Measurements from ENCODE around the gene STUB1.

The STUB1 gene

GRCh38 chr16:640614-641013, 39.6 kb upstream of the STUB1 start:
- Histone ChIP-seq H3K9ac (ENCODE audit: insufficient read length, low read depth) (peak overlapping the region; percentile 26), H3K27me3 (ENCODE audit: insufficient read depth, insufficient read length) (peaks cover 9% of the 10 kb centered on the region), H3K4me3 (ENCODE audit: insufficient read length, low read depth) (no peak overlapping the region), H3K4me1 (ENCODE audit: insufficient read depth, insufficient read length) (peaks cover 27% of the 10 kb centered on the region), H3K9me3 (ENCODE audit: insufficient read depth, low read length) (no peaks in the 10 kb centered on the region), H3K36me3 (ENCODE audit: insufficient read depth, insufficient read length, low read length) (no peaks in the 10 kb centered on the region)
- no peak for TF ChIP-seq ZNF274 (IDR thresholded peaks at IDR 0.05; ENCODE audit: low read depth, low read length)
- no peak for TF ChIP-seq SUZ12 (IDR thresholded peaks at IDR 0.05; ENCODE audit: extremely low read depth, insufficient read depth, insufficient read length)
- no peak for TF ChIP-seq YY1 (IDR thresholded peaks at IDR 0.05; ENCODE audit: insufficient read depth, insufficient read length)
- no peak for DNase-seq (ENCODE audit: low read depth, low spot score)

DNA sequence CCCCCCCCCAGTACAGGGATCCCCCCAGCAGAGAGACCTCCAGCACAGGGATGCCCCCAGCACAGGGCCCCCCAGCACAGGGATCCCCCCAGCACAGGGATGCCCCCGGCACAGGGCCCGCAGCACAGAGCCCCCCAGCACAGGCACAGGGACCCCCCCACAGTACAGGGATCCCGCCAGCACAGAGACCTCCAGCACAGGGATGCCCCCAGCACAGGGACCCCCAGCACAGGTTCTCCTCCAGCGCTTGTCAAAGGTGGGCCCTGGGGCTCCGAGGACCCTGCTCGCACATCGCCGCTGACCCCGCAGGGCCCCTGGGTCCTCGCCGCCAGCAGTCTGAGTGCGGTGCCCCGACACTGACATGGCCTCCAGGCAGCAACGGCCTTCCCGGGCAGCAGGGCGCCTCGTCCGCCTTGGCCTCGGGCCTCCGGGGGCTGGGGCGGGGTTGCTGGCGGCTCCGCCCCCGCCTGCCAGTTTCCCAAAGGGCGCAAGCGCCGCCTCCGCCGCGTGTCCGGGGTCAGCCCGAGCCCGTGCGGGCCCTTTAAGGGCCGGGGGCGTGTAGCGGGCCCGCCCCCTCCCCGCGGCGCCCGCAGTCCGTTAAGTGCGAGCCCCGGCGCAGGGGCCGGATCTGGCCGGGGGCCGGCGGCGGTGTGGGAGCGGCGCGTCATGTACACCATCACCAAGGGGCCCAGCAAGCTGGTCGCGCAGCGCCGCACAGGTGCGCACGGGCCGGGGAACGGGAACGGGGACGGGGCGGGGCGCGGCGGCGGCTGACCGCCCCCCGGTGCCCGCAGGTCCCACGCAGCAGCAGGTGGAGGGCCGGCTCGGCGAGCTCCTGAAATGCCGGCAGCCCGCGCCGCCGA, 38.7 kb upstream of the STUB1 start, which contains the start of gene MCRIP2:
TSS of gene MCRIP2 (plus strand) at position 503 of the 863 bp plus-strand sequence. CDS start at position 667, 164 bp downstream.
- Histone ChIP-seq H3K4me1 (ENCODE audit: insufficient read depth, insufficient read length) (peaks cover 31% of the 10 kb centered on the region), H3K36me3 (ENCODE audit: insufficient read depth, insufficient read length, low read length) (peaks cover 2% of the 10 kb centered on the region), H3K9me3 (ENCODE audit: insufficient read depth, low read length) (no peaks in the 10 kb centered on the region), H3K27me3 (ENCODE audit: insufficient read depth, insufficient read length) (peaks cover 9% of the 10 kb centered on the region), H3K9ac (ENCODE audit: insufficient read length, low read depth) (peak within 1 kb of the TSS; percentile 95), H3K4me3 (ENCODE audit: insufficient read length, low read depth) (peak within 1 kb of the TSS; percentile 89)
- DNase-seq (ENCODE audit: low read depth, low spot score) = peak; percentile 78
- TF ChIP-seq YY1 (IDR thresholded peaks at IDR 0.05; ENCODE audit: insufficient read depth, insufficient read length) = no peak
- TF ChIP-seq ZNF274 (IDR thresholded peaks at IDR 0.05; ENCODE audit: low read depth, low read length) = no peak
- TF ChIP-seq SUZ12 (IDR thresholded peaks at IDR 0.05; ENCODE audit: extremely low read depth, insufficient read depth, insufficient read length) = no peak

GRCh38 chr16:642189-643049, 37.8 kb upstream of the STUB1 start:
- peaks cover 10% of the 10 kb centered on the region for H3K36me3 ChIP-seq (ENCODE audit: insufficient read depth, insufficient read length, low read length)
- TF ChIP-seq YY1 (IDR thresholded peaks at IDR 0.05; ENCODE audit: insufficient read depth, insufficient read length) (no peak), SUZ12 (IDR thresholded peaks at IDR 0.05; ENCODE audit: extremely low read depth, insufficient read depth, insufficient read length) (no peak), ZNF274 (IDR thresholded peaks at IDR 0.05; ENCODE audit: low read depth, low read length) (no peak)
- peak overlapping the region; percentile 95 for H3K9ac ChIP-seq (ENCODE audit: insufficient read length, low read depth)
- DNase-seq (ENCODE audit: low read depth, low spot score) = no peak
- H3K27me3 ChIP-seq (ENCODE audit: insufficient read depth, insufficient read length) = peaks cover 9% of the 10 kb centered on the region
- peak overlapping the region; percentile 89 for H3K4me3 ChIP-seq (ENCODE audit: insufficient read length, low read depth)
- no peaks in the 10 kb centered on the region for H3K9me3 ChIP-seq (ENCODE audit: insufficient read depth, low read length)
- peaks cover 37% of the 10 kb centered on the region for H3K4me1 ChIP-seq (ENCODE audit: insufficient read depth, insufficient read length)

GRCh38 chr16:643050-643368, 37.2 kb upstream of the STUB1 start:
- peak overlapping the region; percentile 95 for H3K9ac ChIP-seq (ENCODE audit: insufficient read length, low read depth)
- H3K9me3 ChIP-seq (ENCODE audit: insufficient read depth, low read length) = no peaks in the 10 kb centered on the region
- no peak for DNase-seq (ENCODE audit: low read depth, low spot score)
- H3K4me1 ChIP-seq (ENCODE audit: insufficient read depth, insufficient read length) = peaks cover 33% of the 10 kb centered on the region
- peaks cover 12% of the 10 kb centered on the region for H3K36me3 ChIP-seq (ENCODE audit: insufficient read depth, insufficient read length, low read length)
- TF ChIP-seq ZNF274 (IDR thresholded peaks at IDR 0.05; ENCODE audit: low read depth, low read length) (no peak), SUZ12 (IDR thresholded peaks at IDR 0.05; ENCODE audit: extremely low read depth, insufficient read depth, insufficient read length) (no peak), YY1 (IDR thresholded peaks at IDR 0.05; ENCODE audit: insufficient read depth, insufficient read length) (no peak)
- peaks cover 9% of the 10 kb centered on the region for H3K27me3 ChIP-seq (ENCODE audit: insufficient read depth, insufficient read length)
- H3K4me3 ChIP-seq (ENCODE audit: insufficient read length, low read depth) = peak overlapping the region; percentile 89

GRCh38 chr16:644556-644955, 35.7 kb upstream of the STUB1 start:
- no peak for DNase-seq (ENCODE audit: low read depth, low spot score)
- peaks cover 12% of the 10 kb centered on the region for H3K36me3 ChIP-seq (ENCODE audit: insufficient read depth, insufficient read length, low read length)

GRCh38 chr16:645852-646678, 34.1 kb upstream of the STUB1 start:
- Histone ChIP-seq H3K9ac (ENCODE audit: insufficient read length, low read depth) (peak overlapping the region; percentile 42), H3K4me1 (ENCODE audit: insufficient read depth, insufficient read length) (peaks cover 32% of the 10 kb centered on the region), H3K27me3 (ENCODE audit: insufficient read depth, insufficient read length) (peaks cover 9% of the 10 kb centered on the region), H3K9me3 (ENCODE audit: insufficient read depth, low read length) (no peaks in the 10 kb centered on the region), H3K36me3 (ENCODE audit: insufficient read depth, insufficient read length, low read length) (peaks cover 23% of the 10 kb centered on the region), H3K4me3 (ENCODE audit: insufficient read length, low read depth) (no peak overlapping the region)
- no peak for TF ChIP-seq SUZ12 (IDR thresholded peaks at IDR 0.05; ENCODE audit: extremely low read depth, insufficient read depth, insufficient read length)
- DNase-seq (ENCODE audit: low read depth, low spot score) = no peak

More at GRCh38 chr16:644556-644955, 35.7 kb upstream of the STUB1 start:
- Histone ChIP-seq H3K27me3 (ENCODE audit: insufficient read depth, insufficient read length) (peaks cover 9% of the 10 kb centered on the region), H3K9me3 (ENCODE audit: insufficient read depth, low read length) (no peaks in the 10 kb centered on the region), H3K9ac (ENCODE audit: insufficient read length, low read depth) (no peak overlapping the region), H3K4me3 (ENCODE audit: insufficient read length, low read depth) (no peak overlapping the region), H3K4me1 (ENCODE audit: insufficient read depth, insufficient read length) (peaks cover 26% of the 10 kb centered on the region)
- TF ChIP-seq YY1 (IDR thresholded peaks at IDR 0.05; ENCODE audit: insufficient read depth, insufficient read length) (no peak), ZNF274 (IDR thresholded peaks at IDR 0.05; ENCODE audit: low read depth, low read length) (no peak), SUZ12 (IDR thresholded peaks at IDR 0.05; ENCODE audit: extremely low read depth, insufficient read depth, insufficient read length) (no peak)

Data from NT2/D1 (cell line).